ENCODE data around the gene SLC25A43.
"Not testable (repeated sequence)": the region's sequence is repeated elsewhere in the genome, so short reads cannot be mapped to it uniquely, and the experiment has no call there.

Gene SLC25A43

DNA sequence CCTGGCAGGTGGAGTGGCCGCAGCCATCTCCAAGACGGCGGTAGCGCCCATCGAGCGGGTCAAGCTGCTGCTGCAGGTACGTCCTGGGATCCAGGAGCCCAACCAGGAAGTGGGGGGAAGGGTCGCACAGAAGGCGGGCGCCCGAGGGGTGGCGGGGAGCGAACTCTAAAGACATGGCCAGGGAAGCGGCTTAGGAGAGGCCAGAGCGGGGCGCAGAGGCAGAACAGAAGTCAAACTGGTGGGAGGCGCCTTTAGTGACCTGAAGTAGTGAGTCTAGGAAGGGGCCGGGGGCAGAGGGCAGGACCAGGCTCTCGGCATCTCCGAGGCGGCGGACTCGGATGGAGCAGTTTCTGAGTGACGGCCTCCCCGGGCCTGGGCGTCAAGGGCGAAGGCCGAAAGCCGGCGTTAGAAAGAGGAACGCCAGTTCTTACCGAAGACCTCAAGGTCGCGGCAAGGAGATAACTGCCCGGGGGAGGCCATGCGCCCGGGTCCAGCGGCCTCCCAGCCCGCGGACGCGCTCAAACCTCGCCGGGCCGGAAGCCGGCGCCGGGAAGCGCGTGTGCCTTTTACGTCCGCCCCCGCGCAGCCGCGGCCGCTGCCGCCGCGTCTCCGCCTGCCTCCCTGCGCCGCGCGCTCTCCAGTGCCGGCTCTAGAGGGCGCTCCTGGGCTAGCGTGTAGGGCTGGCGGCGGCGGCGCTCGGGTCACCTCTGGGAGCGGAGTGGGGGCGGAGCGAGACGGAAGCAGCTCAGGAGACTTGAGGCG, 69.6 kb downstream of the SLC25A43 start:
- peak; percentile 87 for DNase-seq

GRCh38 chrX:119469313-119469635, 70.1 kb downstream of the SLC25A43 start:
- DNase-seq = no peak

- DNase-seq = no peak
Observed at GRCh38 chrX:119474615-119475388, 75.7 kb downstream of the SLC25A43 start.

- no peak for DNase-seq
Observed at GRCh38 chrX:119475389-119476101, 76.4 kb downstream of the SLC25A43 start.

- DNase-seq = no peak
Observed at GRCh38 chrX:119477812-119478232, 78.7 kb downstream of the SLC25A43 start.

GRCh38 chrX:119478504-119478903, 79.4 kb downstream of the SLC25A43 start:
- DNase-seq = no peak

DNA sequence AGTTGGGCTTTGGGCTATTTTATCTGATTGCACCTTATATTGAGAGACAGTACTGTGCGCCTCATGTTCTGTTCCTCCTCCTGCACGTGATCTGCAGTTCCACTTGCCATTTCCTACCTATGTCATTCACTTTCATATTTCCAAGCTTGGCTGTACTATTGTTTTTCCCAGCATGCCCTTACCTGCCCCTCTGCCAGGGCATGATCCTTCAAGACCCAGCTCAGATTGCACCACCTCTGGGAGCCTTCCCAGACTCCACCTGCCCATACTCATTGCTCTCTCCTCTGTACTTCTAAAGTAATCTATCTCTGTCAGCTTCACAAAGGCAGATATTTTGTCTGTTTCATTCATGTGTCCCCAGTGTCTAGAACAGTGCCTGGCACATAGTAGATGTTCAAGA, 80.7 kb downstream of the SLC25A43 start:
- DNase-seq = no peak

DNA sequence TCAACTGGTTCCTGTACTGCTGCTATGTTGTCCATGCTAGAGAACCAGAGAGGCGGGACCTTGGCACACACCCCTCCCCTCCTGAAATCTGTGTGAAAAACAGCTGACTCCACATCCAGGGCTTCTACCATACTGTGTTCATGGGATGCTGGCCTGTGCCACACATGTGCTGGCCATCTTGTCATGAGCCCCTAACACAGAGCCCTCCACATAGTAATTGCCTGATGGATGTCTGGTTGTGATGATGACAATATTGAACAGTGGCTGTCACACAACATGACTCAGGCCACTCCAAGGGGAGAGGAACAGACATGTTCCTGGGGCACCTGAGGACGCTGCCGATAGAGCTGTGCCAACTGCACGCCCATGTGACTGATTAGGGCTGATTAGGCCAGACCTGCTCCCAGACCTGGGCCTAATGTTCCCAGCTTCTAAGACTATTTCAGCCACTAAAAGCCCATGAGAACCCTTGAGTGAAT, 82.2 kb downstream of the SLC25A43 start:
- no peak for DNase-seq

DNA sequence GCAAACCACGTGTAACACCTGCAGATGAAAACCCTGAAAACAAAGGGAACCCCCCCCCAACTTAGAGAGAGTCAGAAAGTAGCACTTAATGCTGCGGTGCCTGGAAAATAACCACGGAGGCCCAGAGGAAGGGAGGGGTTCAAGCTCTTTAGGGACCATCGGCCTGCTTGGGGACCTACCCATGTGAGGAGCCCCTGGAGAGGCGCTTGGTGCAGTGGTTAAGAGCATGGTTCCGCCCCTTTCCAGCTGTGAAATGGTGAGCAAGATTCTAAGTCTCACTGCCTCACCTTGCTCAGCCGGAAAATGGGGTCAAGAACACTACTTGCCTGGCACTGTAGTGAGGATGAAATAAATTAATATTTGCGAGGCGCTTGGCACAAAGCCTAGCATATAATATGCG, 82.9 kb downstream of the SLC25A43 start:
- no peak for DNase-seq

- DNase-seq = peak; percentile 71
Observed at GRCh38 chrX:119482481-119483480, 83.6 kb downstream of the SLC25A43 start.

GRCh38 chrX:119486745-119487144, 87.6 kb downstream of the SLC25A43 start:
- DNase-seq = no peak

GRCh38 chrX:119487766-119488165, 88.6 kb downstream of the SLC25A43 start:
- DNase-seq = not testable (repeated sequence)

GRCh38 chrX:119488749-119489148, 89.6 kb downstream of the SLC25A43 start:
- DNase-seq = no peak

DNA sequence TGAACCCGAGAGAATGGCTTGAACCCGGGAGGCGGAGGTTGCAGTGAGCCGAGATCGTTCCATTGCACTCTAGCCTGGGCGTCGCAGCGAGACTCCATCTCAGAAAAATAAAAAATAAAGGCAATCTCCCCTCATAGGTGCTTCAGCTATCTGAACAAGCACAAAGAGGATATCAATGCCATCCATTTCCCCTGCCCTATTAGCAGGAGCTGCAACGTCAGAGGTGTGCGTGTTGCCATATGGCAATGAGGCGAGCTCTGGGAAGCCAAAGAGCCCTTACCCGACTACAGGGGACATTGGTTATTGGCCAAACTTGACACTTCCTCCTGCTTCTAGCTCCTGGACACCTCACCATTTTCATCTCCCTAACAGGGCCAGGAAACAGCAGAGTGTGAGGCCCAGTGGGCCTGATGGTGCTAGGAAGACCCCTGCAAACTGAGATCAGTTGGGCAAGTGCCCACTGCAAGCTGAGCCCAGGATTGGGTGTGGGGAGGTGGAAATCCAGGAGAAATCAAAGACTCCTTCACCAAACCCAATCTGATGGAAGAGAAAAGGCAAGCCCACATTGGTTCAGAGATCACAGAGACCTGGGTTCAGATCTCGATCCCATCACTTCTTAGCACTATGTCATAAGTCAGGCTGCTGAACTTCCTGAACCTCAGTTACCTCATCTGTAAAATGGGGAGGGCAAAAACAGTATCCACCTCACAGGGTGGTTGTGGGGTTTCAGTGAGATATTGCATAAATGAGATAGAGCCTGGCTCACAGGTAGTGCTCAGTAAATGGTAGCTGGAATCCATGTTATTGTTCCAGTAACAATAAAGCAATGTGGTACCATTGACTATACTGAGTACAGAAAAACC, 90.3 kb downstream of the SLC25A43 start:
- no peak for DNase-seq

DNA sequence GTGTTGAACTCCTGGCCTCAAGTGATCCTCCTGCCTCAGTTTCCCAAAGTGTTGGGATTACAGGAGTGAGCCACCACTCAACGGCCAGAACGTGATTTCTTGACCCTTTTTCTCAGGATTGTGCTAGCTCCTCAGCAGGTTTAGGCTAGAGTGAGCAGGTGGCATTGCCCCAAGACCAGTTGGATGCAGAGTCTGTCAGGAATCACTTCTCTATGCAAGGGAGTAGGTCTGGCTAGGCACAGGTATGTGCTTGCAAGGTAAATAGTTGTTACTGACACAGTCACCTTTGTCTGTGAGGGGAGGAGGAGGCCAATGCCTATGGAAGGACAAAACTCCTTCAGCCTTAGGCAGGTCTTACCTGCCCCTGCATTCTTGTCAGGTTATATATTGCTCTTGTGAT, 93.3 kb downstream of the SLC25A43 start:
- no peak for DNase-seq

- not testable (repeated sequence) for DNase-seq
Observed at GRCh38 chrX:119493851-119494495, 94.8 kb downstream of the SLC25A43 start.

DNA sequence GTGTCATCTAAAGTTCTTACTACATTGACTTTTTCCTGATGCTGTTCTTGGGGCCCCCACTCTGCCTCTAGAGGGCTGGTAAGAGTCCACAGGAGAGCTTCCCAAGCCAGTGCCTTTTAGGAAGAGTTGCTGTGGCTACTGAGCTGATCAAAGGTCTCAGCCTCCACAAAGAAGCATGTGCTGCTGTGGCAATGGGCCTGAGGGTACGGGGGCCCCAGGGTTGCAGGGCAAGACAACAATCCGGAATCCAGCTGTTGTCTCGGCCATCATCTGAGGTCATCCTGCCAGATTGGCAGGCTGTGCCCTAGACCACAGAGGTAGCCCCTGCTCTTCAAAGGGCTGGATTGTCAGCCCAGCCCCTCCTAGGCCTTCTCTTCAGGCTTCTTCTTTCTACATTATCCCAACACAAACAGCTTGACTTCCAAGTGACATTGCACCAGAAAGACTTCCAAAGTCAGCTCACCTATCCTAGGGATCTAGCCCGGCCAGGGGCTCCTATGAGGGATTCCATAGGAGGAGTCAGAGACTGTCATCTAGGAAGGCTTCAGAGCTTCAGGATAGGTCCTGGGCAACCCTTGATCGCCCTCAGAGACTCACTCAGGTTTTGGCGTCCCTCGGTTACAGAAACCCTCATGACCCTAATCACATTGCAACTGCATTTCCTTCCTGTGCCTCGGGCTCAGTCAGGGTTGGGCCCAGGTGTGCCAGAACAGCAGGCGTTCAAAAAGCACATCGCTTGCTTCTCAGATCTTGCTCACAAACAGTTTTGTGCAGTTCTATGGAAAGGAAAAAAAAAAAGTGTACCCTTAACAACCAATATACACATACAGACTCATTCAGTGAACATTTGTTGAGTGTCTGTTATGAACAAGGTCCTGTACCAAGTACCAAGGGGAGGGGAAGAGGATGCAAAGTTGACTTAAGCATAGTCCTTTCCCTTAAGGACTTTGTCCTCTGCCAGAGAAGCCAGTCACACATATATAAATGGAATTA, 96.9 kb downstream of the SLC25A43 start:
- DNase-seq = no peak

- DNase-seq = no peak
Observed at GRCh38 chrX:119497185-119497584, 98.0 kb downstream of the SLC25A43 start.

- no peak for DNase-seq
Observed at GRCh38 chrX:119500061-119500800, 101.1 kb downstream of the SLC25A43 start.

All from activated T-cell treated with anti-CD3 and anti-CD28 coated beads, Interleukin-2, amount 50 U/mL, for 1 hour (primary cell).